H1 (cell line): Measurements from ENCODE around the gene ST8SIA2. TPM values are rescaled to one million over a fixed set of nuclear protein-coding genes. Genes with fewer than 3 reads are reported as not detected.

Experiments
- CTCF ChIA-PET: fragments of 300-600 bp; sonication (Branson Sonifier 250); formaldehyde crosslinking; loops from one replicate; lab custom pipeline; 2021; ENCODE audit not compliant: partially characterized antibody; lab: Charles Lee
- POLR2A ChIA-PET: fragments of 300-600 bp; sonication (Branson Sonifier 250); formaldehyde crosslinking; loops from one replicate; lab custom pipeline; 2021; ENCODE audit warnings: inconsistent platforms; ENCODE audit not compliant: partially characterized antibody; lab: Charles Lee
- DNase-seq, 2 experiments: peaks; one replicate each; pipeline versions ENCODE4 v3.0.0 to v3.0.0-alpha.2; 2010 to 2022; ENCODE audit warnings: low spot score in 2 of 2, low read depth in 1 of 2, mixed read lengths in 1 of 2
- FAIRE-seq: peaks from 2 replicates; lab custom pipeline; 2011; peaks lifted over from hg19 to GRCh38; lab: Jason Lieb, UNC
- H2AFZ ChIP-seq: 2 replicates; pipeline ENCODE4 v1.8.1; 2012; ENCODE audit warnings: low read length, inconsistent platforms
- H2AK5ac ChIP-seq: 2 replicates; pipeline ENCODE4 v1.6.1; 2013; ENCODE audit warnings: low read depth, low read length
- H2BK120ac ChIP-seq: replicated peaks from 2 replicates; pipeline ENCODE3; 2013; ENCODE audit warnings: low read depth, low read length, inconsistent platforms
- H2BK12ac ChIP-seq: 2 replicates; pipeline ENCODE4 v1.6.1; 2013; ENCODE audit warnings: low read depth, low read length
- H2BK15ac ChIP-seq: 2 replicates; pipeline ENCODE4 v1.6.1; 2013; ENCODE audit warnings: low read length
- H2BK20ac ChIP-seq: 2 replicates; pipeline ENCODE4 v1.6.1; 2013; ENCODE audit warnings: low read length
- H2BK5ac ChIP-seq: 2 replicates; pipeline ENCODE4 v1.6.1; 2013; ENCODE audit warnings: low read depth, low read length
- H3K14ac ChIP-seq: 2 replicates; pipeline ENCODE4 v1.6.1; 2013; ENCODE audit warnings: inconsistent platforms; ENCODE audit not compliant: insufficient read length
- H3K18ac ChIP-seq: 2 replicates; pipeline ENCODE4 v1.6.1; 2013; ENCODE audit warnings: low read length; ENCODE audit errors: extremely low read depth
- H3K23ac ChIP-seq: 2 replicates; pipeline ENCODE4 v1.6.1; 2013; ENCODE audit warnings: inconsistent platforms; ENCODE audit not compliant: insufficient read length
- H3K23me2 ChIP-seq: 2 replicates; pipeline ENCODE4 v1.6.1; 2013; ENCODE audit warnings: low read depth, low read length
- H3K27ac ChIP-seq: 2 replicates; pipeline ENCODE4 v1.6.1; 2011; ENCODE audit warnings: low read depth, low read length, inconsistent platforms
- H3K27me3 ChIP-seq, 4 experiments: replicated peaks in 1 of 4; 1 replicate in 1 of 4; 2 replicates in 3 of 4; pipeline versions ENCODE4 v1.6.1 to v1.8.1; 2011 to 2013; ENCODE audit warnings: low read length in 3 of 4, mild to moderate bottlenecking in 3 of 4, inconsistent platforms in 2 of 4, mixed read lengths in 2 of 4, moderate library complexity in 1 of 4; ENCODE audit not compliant: control insufficient read depth in 3 of 4, insufficient read depth in 3 of 4; ENCODE audit errors: extremely low read depth in 1 of 4
- H3K36me3 ChIP-seq, 4 experiments: 2 replicates each; pipeline versions ENCODE4 v1.6.1 to v1.8.1; 2011 to 2013; ENCODE audit warnings: mild to moderate bottlenecking in 4 of 4, low read length in 3 of 4, moderate library complexity in 2 of 4, control low read depth in 1 of 4, inconsistent platforms in 1 of 4; ENCODE audit not compliant: insufficient read depth in 4 of 4, control insufficient read depth in 2 of 4
- H3K4ac ChIP-seq: replicated peaks from 2 replicates; pipeline ENCODE3; 2013; ENCODE audit warnings: low read length, low read depth, mixed read lengths, inconsistent platforms; ENCODE audit not compliant: insufficient read length
- H3K4me1 ChIP-seq, 4 experiments: replicated peaks in 1 of 4; 1 replicate in 1 of 4; 2 replicates in 3 of 4; pipeline versions ENCODE4 v1.6.1 to v1.8.1; 2011 to 2013; ENCODE audit warnings: low read length in 3 of 4, inconsistent platforms in 2 of 4, mixed read lengths in 1 of 4; ENCODE audit not compliant: insufficient read depth in 4 of 4, control insufficient read depth in 3 of 4
- H3K4me2 ChIP-seq, 2 experiments: 2 replicates each; pipeline versions ENCODE4 v1.6.1 to v1.8.1; 2011 to 2013; ENCODE audit warnings: low read depth in 2 of 2, low read length in 2 of 2, control low read depth in 1 of 2, inconsistent platforms in 1 of 2, mild to moderate bottlenecking in 1 of 2; ENCODE audit not compliant: insufficient read depth in 1 of 2
- H3K4me3 ChIP-seq, 4 experiments: fragments of 200-600, 300-600 bp in 1 of 4; sonication (generic), shearing (Covaris generic), sonication (Bioruptor Twin) in 1 of 4; 2 replicates each; pipeline versions ENCODE4 v1.5.1 to v1.8.1; 2011 to 2016; ENCODE audit warnings: low read length in 4 of 4, low read depth in 3 of 4, control low read depth in 2 of 4, inconsistent platforms in 2 of 4, mild to moderate bottlenecking in 2 of 4, mixed read lengths in 1 of 4, moderate library complexity in 1 of 4; ENCODE audit not compliant: insufficient read depth in 2 of 4; ENCODE audit errors: extremely low read depth in 1 of 4
- H3K56ac ChIP-seq: replicated peaks from 2 replicates; pipeline ENCODE3; 2013; ENCODE audit warnings: low read depth, mild to moderate bottlenecking, mixed read lengths, low read length, inconsistent platforms; ENCODE audit not compliant: insufficient read length
- H3K79me1 ChIP-seq: 2 replicates; pipeline ENCODE4 v1.6.1; 2013; ENCODE audit warnings: low read depth, low read length, control low read depth
- H3K79me2 ChIP-seq, 2 experiments: 2 replicates each; pipeline versions ENCODE4 v1.6.1 to v1.8.1; 2012 to 2013; ENCODE audit warnings: low read length in 2 of 2, mild to moderate bottlenecking in 2 of 2, inconsistent platforms in 1 of 2; ENCODE audit not compliant: insufficient read depth in 2 of 2, control insufficient read depth in 1 of 2
- H3K9ac ChIP-seq, 4 experiments: replicated peaks in 1 of 4; 1 replicate in 1 of 4; 2 replicates in 3 of 4; pipeline versions ENCODE4 v1.6.1 to v1.8.1; 2011 to 2013; ENCODE audit warnings: low read depth in 3 of 4, low read length in 3 of 4, control low read depth in 2 of 4, mild to moderate bottlenecking in 2 of 4, moderate library complexity in 2 of 4, inconsistent platforms in 1 of 4; ENCODE audit errors: extremely low read depth in 1 of 4
- H3K9me3 ChIP-seq, 2 experiments: 2 replicates each; pipeline versions ENCODE4 v1.6.1 to v1.8.1; 2012 to 2013; ENCODE audit warnings: mild to moderate bottlenecking in 2 of 2, moderate library complexity in 2 of 2, control low read depth in 1 of 2, inconsistent platforms in 1 of 2, low read depth in 1 of 2, low read length in 1 of 2, mixed read lengths in 1 of 2; ENCODE audit not compliant: insufficient read depth in 2 of 2
- H4K20me1 ChIP-seq, 2 experiments: replicated peaks in 1 of 2; 2 replicates each; pipeline versions ENCODE3 to v1.8.1; 2011 to 2013; ENCODE audit warnings: inconsistent platforms in 2 of 2, low read length in 2 of 2, mild to moderate bottlenecking in 1 of 2; ENCODE audit not compliant: insufficient read depth in 2 of 2, control insufficient read depth in 1 of 2
- H4K5ac ChIP-seq: 2 replicates; pipeline ENCODE4 v1.6.1; 2013; ENCODE audit warnings: low read length, low read depth, mixed read lengths, inconsistent platforms; ENCODE audit not compliant: insufficient read length
- H4K8ac ChIP-seq: 2 replicates; pipeline ENCODE4 v1.8.0; 2013; ENCODE audit warnings: mild to moderate bottlenecking, moderate library complexity, low read length, inconsistent platforms; ENCODE audit not compliant: insufficient read depth; ENCODE audit errors: extremely low read depth
- H4K91ac ChIP-seq: replicated peaks from 2 replicates; pipeline ENCODE3; 2013; ENCODE audit warnings: low read length, mixed read lengths, inconsistent platforms; ENCODE audit not compliant: insufficient read length
- CBX5 ChIP-seq: fragments of 300-800, 300-1000 bp; sonication (generic); IDR thresholded peaks from 2 replicates; pipeline ENCODE4 v1.7.1; 2016; ENCODE audit warnings: antibody characterized with exemption, low read length, low read depth
- GTF2F1 ChIP-seq: IDR thresholded peaks from 2 replicates; pipeline ENCODE4 v1.6.1; 2012; ENCODE audit warnings: low read depth, low read length, improper control_type of control experiment, borderline replicate concordance
- HDAC6 ChIP-seq: IDR thresholded peaks from one replicate; pipeline ENCODE4 v1.7.1; 2012; ENCODE audit warnings: low read depth, mild to moderate bottlenecking, inconsistent platforms, low read length, moderate library complexity
- KDM5A ChIP-seq: fragments of 200-600 bp; IDR thresholded peaks from 2 replicates; pipeline ENCODE4 v1.7.1; 2012; ENCODE audit warnings: mild to moderate bottlenecking, low read length, inconsistent platforms, mixed read lengths
- TAF7 ChIP-seq: optimal IDR thresholded peaks from 2 replicates; pipeline ENCODE3; 2011; ENCODE audit warnings: low read depth, mild to moderate bottlenecking, inconsistent platforms, low read length, moderate library complexity, borderline replicate concordance
- TBP ChIP-seq: IDR thresholded peaks from 2 replicates; pipeline ENCODE4 v1.6.1; 2011; ENCODE audit warnings: low read depth, low read length, improper control_type of control experiment
- WGBS, 2 experiments: shearing (Covaris generic) in 1 of 2; methylation state at CpG; one replicate each; pipeline versions ENCODE4 v1.1.6 to v1.1.7; 2013 to 2015; ENCODE audit warnings: low lambda C conversion rate in 2 of 2, mixed read lengths in 2 of 2, inconsistent platforms in 1 of 2, low coverage in 1 of 2, missing lambda C conversion rate in 1 of 2; ENCODE audit not compliant: insufficient replicate concordance in 2 of 2, insufficient coverage in 1 of 2, insufficient read length in 1 of 2; ENCODE audit errors: extremely low coverage in 1 of 2, missing lambda C conversion rate in 1 of 2; 5-methylcytosine and 5-hydroxymethylcytosine counted together
- polyA plus RNA-seq, 7 experiments: library from polyadenylated mRNA; depleted of rRNA in 3 of 7; stranded (reverse) in 5 of 7; unstranded in 2 of 7; fragments of >200 nt in 5 of 7; fragments of 200-250 nt in 2 of 7; gene quantifications; 1 replicate in 5 of 7; 2 replicates in 1 of 7; 4 replicates in 1 of 7; pipeline versions ENCODE4 v1.2.1 to v1.2.3, GENCODE V29; 2011 to 2013; ENCODE audit warnings: missing spikeins in 2 of 7, mixed read lengths in 2 of 7
- total RNA-seq: library from RNA; stranded (reverse); fragmentation: NEBNext Ultra II Directional; extraction: Animal tissue kit (Norgen Biotek cat#: 25700); gene quantifications from 2 replicates; pipeline ENCODE4 v1.2.1, GENCODE V29; 2021

The ST8SIA2 gene
- total and polyA plus RNA-seq, 2 of the 8 experiments (the other 6 are each of a cell fraction or from before 2014, with no cell fraction given): 3.0 to 4.5 TPM

GRCh38 chr15:92448370-92448769 is 54.7 kb downstream of the ST8SIA2 start:
- H3K14ac ChIP-seq: no peak overlapping the region

More at GRCh38 chr15:92448370-92448769, 54.7 kb downstream of the ST8SIA2 start:
- Histone ChIP-seq H3K4me3 (no peak overlapping the region), H3K56ac (no peak overlapping the region), H3K27me3 (no peaks in the 10 kb centered on the region), H3K18ac (no peak overlapping the region), H2BK15ac (no peak overlapping the region), H3K27ac (no peak overlapping the region), H3K9me3 (no peaks in the 10 kb centered on the region), H2AFZ (no peak overlapping the region), H3K4me1 (no peaks in the 10 kb centered on the region), H3K23ac (no peak overlapping the region), H2BK12ac (no peak overlapping the region), H3K36me3 (no peaks in the 10 kb centered on the region; a peak in 1 of 8 replicates), H4K8ac (no peak overlapping the region), H3K4ac (no peak overlapping the region), H3K9ac (no peak overlapping the region), H3K23me2 (no peaks in the 10 kb centered on the region), H3K79me1 (no peaks in the 10 kb centered on the region; the same call in 1 of the 2 replicates), H3K4me2 (no peak overlapping the region), H4K91ac (no peak overlapping the region), H4K5ac (no peak overlapping the region), H2BK5ac (no peak overlapping the region), H2BK120ac (no peak overlapping the region), H3K79me2 (no peaks in the 10 kb centered on the region), H2BK20ac (no peak overlapping the region), H4K20me1 (peaks cover 0 to 2% of the 10 kb centered on the region in 2 experiments), H2AK5ac (no peak overlapping the region)
- FAIRE-seq (no peak), DNase-seq (no peak)
- ChIA-PET POLR2A (no interaction called here), CTCF (interaction anchor here (0.6 kb wide), 1 partner anchor 140 kb away, joined by 3 read pairs; no protein-coding TSS in a partner anchor)
- WGBS, 2 experiments: 83% methylated on average over 6 of the region's 6 CpGs; no CpG with 5 or more reads in 1 of the 2 experiments
- TF ChIP-seq TAF7 (no peak), TBP (no peak), GTF2F1 (no peak), HDAC6 (no peak), CBX5 (no peak), KDM5A (no peak)
